ENCODE data around the gene JMJD6. TPM values are rescaled to one million over a fixed set of nuclear protein-coding genes. Genes with fewer than 3 reads are reported as not detected.
A peak's percentile ranks its signal among the peaks of the same experiment; 100 is the strongest.

JMJD6 gene
- total and polyA plus RNA-seq, 9 of the 15 experiments (the other 6 are each of a cell fraction or from before 2014, with no cell fraction given) = 2.5 to 52.3 (median 36.3) TPM

- Histone ChIP-seq H3K4me3 (peak overlapping the region; percentile 82), H4K20me1 (replicated peaks; ENCODE audit: control insufficient read depth, insufficient read depth, low read length) (peaks cover 11% of the 10 kb centered on the region; the same call in 1 of the 2 replicates), H3K27me3 (ENCODE audit: control insufficient read depth in 2 of 2, insufficient read depth in 2 of 2, low read length in 2 of 2) (no peaks in the 10 kb centered on the region), H3K9me1 (ENCODE audit: control insufficient read depth, insufficient read depth, low read length) (no peaks in the 10 kb centered on the region), H3K36me3 (ENCODE audit: control insufficient read depth, insufficient read depth, low read length) (peaks cover 54% of the 10 kb centered on the region), H2AFZ (ENCODE audit: low read depth, low read length) (peak overlapping the region; percentile 83), H3K27ac (ENCODE audit: extremely low read depth, low read depth, low read length) (peak overlapping the region; percentile 96), H3K79me2 (ENCODE audit: control insufficient read depth, insufficient read depth, low read length) (peaks cover 74% of the 10 kb centered on the region), H3K9me3 (replicated peaks; ENCODE audit: control insufficient read depth, insufficient read depth, low read depth, low read length) (no peaks in the 10 kb centered on the region; the same call in 1 of the 2 replicates), H3K9ac (ENCODE audit: insufficient read depth in 1 of 2, low read depth in 2 of 2, low read length in 2 of 2) (peak overlapping the region; percentile 86 to 98), H3K4me2 (ENCODE audit: insufficient read depth, low read length) (peak overlapping the region; percentile 88), H3K4me1 (replicated peaks in 1 of 2; ENCODE audit: control insufficient read depth in 2 of 2, insufficient read depth in 2 of 2, low read length in 2 of 2) (peaks cover 16 to 44% of the 10 kb centered on the region in 2 experiments; a peak in 4 of 5 replicates)
- ChIA-PET POLR2A (interaction anchor here (0.7 to 5.1 kb wide), 6 partner anchors 8 to 180 kb away, joined by 3 to 75 read pairs (median 20); partner anchors contain the start of genes MFSD11, MXRA7 and SRSF2), CTCF (ENCODE audit: low intra/inter-chr PET ratio) (interaction anchor here (0.6 kb wide), 1 partner anchor 38 kb away, joined by 3 read pairs; no protein-coding TSS in a partner anchor)
- ATAC-seq (peak; percentile 72), DNase-seq (ENCODE audit: extremely low read depth in 1 of 4, low spot score in 3 of 4) (peak; percentile 72 to 90 (median 79)), FAIRE-seq (peak; percentile 55)
- intact Hi-C loops (cut with micrococcal nuclease) (loop anchor here (5.0 kb wide), 1 partner anchor 83 kb away; the partner anchor contains the start of gene ST6GALNAC1), in situ Hi-C loops (cut with MboI) (no loop called here)
- BruUV-seq (replicated peaks) = no TSS peak
- WGBS (ENCODE audit: insufficient coverage, low coverage, missing lambda C conversion rate) = under 1% methylated on average over 38 of the region's 38 CpGs
- TF ChIP-seq HEY1 (CRISPR knock-in tag; IDR thresholded peaks at IDR 0.05; ENCODE audit: borderline replicate concordance) (no peak), CREB1 (IDR thresholded peaks at IDR 0.05) (no peak), CREB1 (CRISPR knock-in tag; IDR thresholded peaks at IDR 0.05) (no peak), EP300 (IDR thresholded peaks at IDR 0.05; ENCODE audit: low read length) (peak; percentile 46; the same call in 1 of the 2 replicates), ARID3B (CRISPR knock-in tag; IDR thresholded peaks at IDR 0.05; ENCODE audit: borderline replicate concordance) (no peak), FOXK2 (conservative IDR thresholded peaks at IDR 0.05 in 1 of 2, IDR thresholded peaks at IDR 0.05 in 1 of 2; ENCODE audit: low read depth in 2 of 2) (0 out of 4 replicates have a peak, but pooled peaks of 1 of the 2 experiments have one; percentile 13), SREBF1 (IDR thresholded peaks at IDR 0.05; ENCODE audit: borderline replicate concordance, low read depth, low read length) (no peak), NRF1 (conservative IDR thresholded peaks at IDR 0.05 in 1 of 2, IDR thresholded peaks at IDR 0.05 in 1 of 2) (peak; percentile 87 to 89), TGIF2 (CRISPR knock-in tag; IDR thresholded peaks at IDR 0.05) (peak; percentile 61; the same call in 1 of the 2 replicates), L3MBTL2 (IDR thresholded peaks at IDR 0.05) (peak; percentile 66; the same call in 1 of the 2 replicates), CBFB (CRISPR knock-in tag; IDR thresholded peaks at IDR 0.05) (no peak), NBN (IDR thresholded peaks at IDR 0.05; ENCODE audit: low read depth) (no peak), DPF2 (IDR thresholded peaks at IDR 0.05) (peak; percentile 54; the same call in 1 of the 2 replicates), RCOR1 (IDR thresholded peaks at IDR 0.05; ENCODE audit: borderline replicate concordance in 1 of 2, low read depth in 2 of 2, low read length in 2 of 2) (no peak), NR3C1 (CRISPR knock-in tag; IDR thresholded peaks at IDR 0.05) (no peak), CXXC5 (CRISPR knock-in tag; IDR thresholded peaks at IDR 0.05) (peak; percentile 19), SUPT5H (IDR thresholded peaks at IDR 0.05) (0 out of 2 replicates have a peak, but pooled peaks have one; percentile 42), ARID1B (IDR thresholded peaks at IDR 0.05) (peak; percentile 7; the same call in 1 of the 2 replicates), RNF219 (CRISPR knock-in tag; IDR thresholded peaks at IDR 0.05) (no peak), KDM5B (IDR thresholded peaks at IDR 0.05; ENCODE audit: insufficient replicate concordance, low read depth, low read length) (peak; percentile 25)
Measured at GRCh38 chr17:76725580-76726230, 701 bp downstream of the JMJD6 start.
